A673 (cell line): ENCODE results near the gene E2F1. TPM values are rescaled to one million over a fixed set of nuclear protein-coding genes. Genes with fewer than 3 reads are reported as not detected.

Source experiments
- BruUV-seq: library from RNA; stranded (reverse); fragments of 400-500 nt; replicated peaks from 2 replicates; lab custom pipeline; 2021; lab: Mats Ljungman, UMichigan
- CTCF ChIA-PET: fragments of 300-600 bp; sonication (Branson Sonifier 250); formaldehyde crosslinking; loops from one replicate; lab custom pipeline; 2022; ENCODE audit warnings: antibody characterized with exemption; lab: Charles Lee
- POLR2A ChIA-PET: fragments of 300-600 bp; sonication (Branson Sonifier 250); formaldehyde crosslinking; loops from one replicate; lab custom pipeline; 2022; ENCODE audit warnings: antibody characterized with exemption; ENCODE audit not compliant: low non-redundant PET; lab: Charles Lee
- DNase-seq: peaks from one replicate; pipeline ENCODE4 v3.0.0-alpha.2; 2015; ENCODE audit warnings: low spot score
- H3K27ac ChIP-seq: fragments of 200-600 bp; sonication (generic); 2 replicates; pipeline ENCODE4 v1.5.1; 2016; ENCODE audit warnings: mixed run types, low read depth, mild to moderate bottlenecking, mixed read lengths, antibody characterized with exemption, low read length; ENCODE audit not compliant: poor library complexity, severe bottlenecking
- H3K27me3 ChIP-seq: fragments of 200-600 bp; sonication (generic); replicated peaks from 2 replicates; pipeline ENCODE4 v1.6.1; 2017; ENCODE audit warnings: mixed run types, low read depth, mild to moderate bottlenecking, mixed read lengths, antibody characterized with exemption, low read length; ENCODE audit not compliant: insufficient read depth, poor library complexity
- H3K36me3 ChIP-seq: fragments of 200-600 bp; sonication (generic); 2 replicates; pipeline ENCODE4 v1.6.1; 2016; ENCODE audit warnings: mixed run types, mild to moderate bottlenecking, mixed read lengths, antibody characterized with exemption, low read length; ENCODE audit not compliant: insufficient read depth, poor library complexity, severe bottlenecking
- H3K4me1 ChIP-seq: fragments of 200-600 bp; sonication (generic); 2 replicates; pipeline ENCODE4 v1.6.1; 2017; ENCODE audit warnings: mixed run types, mild to moderate bottlenecking, mixed read lengths, antibody characterized with exemption, low read length; ENCODE audit not compliant: insufficient read depth, poor library complexity, severe bottlenecking
- H3K4me3 ChIP-seq: fragments of 200-600 bp; sonication (generic); 2 replicates; pipeline ENCODE4 v1.5.1; 2016; ENCODE audit warnings: low read depth, mixed run types, mild to moderate bottlenecking, mixed read lengths, low read length; ENCODE audit not compliant: poor library complexity, severe bottlenecking
- H3K9me3 ChIP-seq: fragments of 200-600 bp; sonication (generic); 2 replicates; pipeline ENCODE4 v1.6.1; 2016; ENCODE audit warnings: mixed run types, low read depth, mild to moderate bottlenecking, mixed read lengths, antibody characterized with exemption, low read length; ENCODE audit not compliant: poor library complexity, severe bottlenecking
- CTCF ChIP-seq: fragments of 300-800, 200-600 bp; sonication (generic); conservative IDR thresholded peaks from 2 replicates; pipeline ENCODE4 v1.5.1; 2017; ENCODE audit warnings: low read depth, mild to moderate bottlenecking, antibody characterized with exemption, low read length, moderate library complexity, mixed read lengths
- EZH2 ChIP-seq: fragments of 200-600 bp; sonication (generic); IDR thresholded peaks from 2 replicates; pipeline ENCODE4 v1.6.1; 2017; ENCODE audit warnings: borderline replicate concordance, low read depth, mild to moderate bottlenecking, mixed read lengths, antibody characterized with exemption, low read length; ENCODE audit not compliant: poor library complexity, severe bottlenecking
- intact Hi-C: fragments of 100-400 bp; cut with micrococcal nuclease; formaldehyde crosslinking; loops from one replicate; pipeline ENCODE4 v1.10.0; 2022; ENCODE audit not compliant: unreplicated experiment
- total RNA-seq: library from RNA; stranded (reverse); gene quantifications from 2 replicates; pipeline ENCODE4 v1.2.3, GENCODE V29; 2021

E2F1 gene
- total RNA-seq, 1 experiment from 2014 or later = 86.0 TPM

- H3K36me3 ChIP-seq = peaks cover 8% of the 10 kb centered on the region
- no peaks in the 10 kb centered on the region for H3K4me1 ChIP-seq
- H3K27ac ChIP-seq = no peak overlapping the region
- POLR2A ChIA-PET = no interaction called here
- H3K27me3 ChIP-seq = no peaks in the 10 kb centered on the region
- BruUV-seq = no TSS peak
- no peak for DNase-seq
- TF ChIP-seq EZH2 (no peak), CTCF (no peak)
- no peaks in the 10 kb centered on the region for H3K9me3 ChIP-seq
- intact Hi-C loops = no loop called here
- CTCF ChIA-PET = no interaction called here
- no peak overlapping the region for H3K4me3 ChIP-seq
Observed at GRCh38 chr20:33645072-33645358, 41.2 kb downstream of the E2F1 start.

- no peaks in the 10 kb centered on the region for H3K27me3 ChIP-seq
- BruUV-seq = no TSS peak
- ChIA-PET POLR2A (no interaction called here), CTCF (no interaction called here)
- intact Hi-C loops = no loop called here
- H3K4me3 ChIP-seq = no peak overlapping the region
- no peaks in the 10 kb centered on the region for H3K9me3 ChIP-seq
- DNase-seq = no peak
- peaks cover 8% of the 10 kb centered on the region for H3K36me3 ChIP-seq
- TF ChIP-seq EZH2 (no peak), CTCF (no peak)
- H3K4me1 ChIP-seq = no peaks in the 10 kb centered on the region
- H3K27ac ChIP-seq = no peak overlapping the region
Observed at GRCh38 chr20:33644313-33645071, 41.7 kb downstream of the E2F1 start.

GRCh38 chr20:33640287-33640686, 45.9 kb downstream of the E2F1 start:
- intact Hi-C loops = no loop called here
- no peak for TF ChIP-seq EZH2
- TF ChIP-seq CTCF = no peak
- Histone ChIP-seq H3K27ac (no peak overlapping the region), H3K36me3 (peaks cover 4% of the 10 kb centered on the region), H3K4me3 (no peak overlapping the region), H3K27me3 (no peaks in the 10 kb centered on the region), H3K9me3 (no peaks in the 10 kb centered on the region), H3K4me1 (no peaks in the 10 kb centered on the region)
- BruUV-seq = no TSS peak
- ChIA-PET POLR2A (no interaction called here), CTCF (no interaction called here)
- no peak for DNase-seq
